K562 (cell line): ENCODE measurements around the gene GNAS-AS1. TPM values are rescaled to one million over a fixed set of nuclear protein-coding genes. Genes with fewer than 3 reads are reported as not detected.

Experiments
- ATAC-seq: fragments of 200-7000 bp; cut with Tn5 transposase; 3 replicates; pipeline ENCODE4 v1.9.1; 2020; ENCODE audit warnings: moderate library complexity
- BruUV-seq: library from RNA; stranded (reverse); fragments of 400-500 nt; replicated peaks from 2 replicates; lab custom pipeline; 2021; lab: Mats Ljungman, UMichigan
- CTCF ChIA-PET: fragments of 300-600 bp; formaldehyde crosslinking; extraction: SDS; loops from one replicate; lab custom pipeline; 2021; ENCODE audit warnings: low intra/inter-chr PET ratio; lab: Yijun Ruan, JAX
- POLR2A ChIA-PET: fragments of 300-600, 350-650 bp; sonication (Branson Sonifier 250); formaldehyde crosslinking; extraction: SDS; loops from one replicate; lab custom pipeline; 2021; ENCODE audit warnings: antibody characterized with exemption, inconsistent platforms; lab: Yijun Ruan, JAX
- DNase-seq, 4 experiments: peaks; one replicate each; pipeline versions ENCODE4 v3.0.0 to v3.0.0-alpha.2; 2011 to 2018; ENCODE audit warnings: low spot score in 3 of 4, mixed read lengths in 3 of 4; ENCODE audit errors: extremely low read depth in 1 of 4
- FAIRE-seq: peaks from 2 replicates; lab custom pipeline; 2011; peaks lifted over from hg19 to GRCh38; lab: Jason Lieb, UNC
- H2AFZ ChIP-seq: 2 replicates; pipeline ENCODE4 v1.6.0; 2011; ENCODE audit warnings: low read depth, low read length, control low read depth, inconsistent platforms
- H3K27ac ChIP-seq: fragments of 200-600 bp; 3 replicates; pipeline ENCODE4 v1.8.0; 2011; ENCODE audit warnings: low read depth, mild to moderate bottlenecking, control low read depth, inconsistent platforms, low read length, moderate library complexity, mixed read lengths; ENCODE audit errors: extremely low read depth
- H3K27me3 ChIP-seq, 2 experiments: fragments of 300-600 bp in 1 of 2; 2 replicates in 1 of 2; 3 replicates in 1 of 2; pipeline versions ENCODE4 v1.6.0 to v1.8.0; 2011; ENCODE audit warnings: inconsistent platforms in 2 of 2, low read length in 2 of 2, mild to moderate bottlenecking in 1 of 2, mixed read lengths in 1 of 2, moderate library complexity in 1 of 2; ENCODE audit not compliant: control insufficient read depth in 2 of 2, insufficient read depth in 2 of 2
- H3K36me3 ChIP-seq: fragments of 300-600 bp; 3 replicates; pipeline ENCODE4 v1.8.0; 2011; ENCODE audit warnings: mild to moderate bottlenecking, low read length, inconsistent platforms; ENCODE audit not compliant: control insufficient read depth, insufficient read depth
- H3K4me1 ChIP-seq, 2 experiments: fragments of 200-600 bp in 1 of 2; replicated peaks in 1 of 2; 2 replicates in 1 of 2; 3 replicates in 1 of 2; pipeline versions ENCODE4 v1.5.1 to v1.8.0; 2011; ENCODE audit warnings: inconsistent platforms in 2 of 2, low read length in 2 of 2, mild to moderate bottlenecking in 1 of 2, mixed read lengths in 1 of 2, moderate library complexity in 1 of 2; ENCODE audit not compliant: control insufficient read depth in 2 of 2, insufficient read depth in 2 of 2
- H3K4me2 ChIP-seq: 2 replicates; pipeline ENCODE4 v1.6.1; 2011; ENCODE audit warnings: low read length, control low read depth, inconsistent platforms, mixed read lengths; ENCODE audit not compliant: insufficient read depth
- H3K4me3 ChIP-seq: fragments of 200-600 bp; sonication (generic), shearing (Covaris generic); 2 replicates; pipeline ENCODE4 v1.5.1; 2016; ENCODE audit warnings: control low read depth, inconsistent platforms
- H3K79me2 ChIP-seq: fragments of 200-600 bp; 3 replicates; pipeline ENCODE4 v1.8.0; 2011; ENCODE audit warnings: low read length, inconsistent platforms; ENCODE audit not compliant: control insufficient read depth, insufficient read depth
- H3K9ac ChIP-seq, 2 experiments: 2 replicates each; pipeline versions ENCODE4 v1.6.0 to v1.6.1; 2011; ENCODE audit warnings: low read depth in 2 of 2, low read length in 2 of 2, control low read depth in 1 of 2, inconsistent platforms in 1 of 2, mild to moderate bottlenecking in 1 of 2, mixed read lengths in 1 of 2; ENCODE audit not compliant: insufficient read depth in 1 of 2
- H3K9me1 ChIP-seq: one replicate; pipeline ENCODE4 v1.6.0; 2011; ENCODE audit warnings: inconsistent platforms, mild to moderate bottlenecking, low read length, moderate library complexity; ENCODE audit not compliant: control insufficient read depth, insufficient read depth
- H3K9me3 ChIP-seq: replicated peaks from 2 replicates; pipeline ENCODE4 v1.5.1; 2011; ENCODE audit warnings: low read depth, low read length, inconsistent platforms; ENCODE audit not compliant: control insufficient read depth, insufficient read depth
- H4K20me1 ChIP-seq: replicated peaks from 2 replicates; pipeline ENCODE4 v1.6.1; 2011; ENCODE audit warnings: low read length, inconsistent platforms, mixed read lengths; ENCODE audit not compliant: control insufficient read depth, insufficient read depth
- CBX3 ChIP-seq, 2 experiments: IDR thresholded peaks; 1 replicate in 1 of 2; 2 replicates in 1 of 2; pipeline ENCODE4 v1.6.1; 2012; ENCODE audit warnings: inconsistent platforms in 2 of 2, low read length in 2 of 2, borderline replicate concordance in 1 of 2, control low read depth in 1 of 2
- EP300 ChIP-seq: IDR thresholded peaks from 2 replicates; pipeline ENCODE4 v1.6.1; 2012; ENCODE audit warnings: low read length, improper control_type of control experiment
- KDM4B ChIP-seq, 2 experiments: fragments of 450-650 bp in 1 of 2; sonication (generic) in 1 of 2; IDR thresholded peaks; 2 replicates each; pipeline ENCODE4 v1.6.1; 2016 to 2017; ENCODE audit warnings: borderline replicate concordance in 2 of 2, antibody characterized with exemption in 1 of 2, low read depth in 1 of 2, mild to moderate bottlenecking in 1 of 2
- ZBTB1 ChIP-seq: sonication (generic); formaldehyde crosslinking; IDR thresholded peaks from 2 replicates; pipeline ENCODE4 v1.8.1; 2023; ENCODE audit warnings: missing genetic modification reagents, low read depth, mild to moderate bottlenecking, borderline replicate concordance
- ZNF444 ChIP-seq: fragments of 250-450 bp; sonication (Bioruptor Pico); IDR thresholded peaks from 2 replicates; pipeline ENCODE4 v1.4.0; 2020; ENCODE audit warnings: mild to moderate bottlenecking, moderate library complexity
- WGBS: fragments of 100-300 bp; shearing (Covaris generic); methylation state at CpG from one replicate; pipeline ENCODE4 v1.1.6; 2016; ENCODE audit warnings: low coverage, mixed read lengths; ENCODE audit not compliant: insufficient coverage; ENCODE audit errors: missing lambda C conversion rate; 5-methylcytosine and 5-hydroxymethylcytosine counted together
- in situ Hi-C: fragments of 300-500 bp; cut with MboI; formaldehyde crosslinking; loops from 4 replicates; pipeline ENCODE4 v1.15.0; 2018; ENCODE audit warnings: inconsistent platforms, mixed read lengths
- intact Hi-C: fragments of 100-400 bp; cut with micrococcal nuclease; formaldehyde crosslinking; loops from 2 replicates; pipeline ENCODE4 v1.14.2; 2022
- polyA plus RNA-seq, 8 experiments: library from polyadenylated mRNA; depleted of rRNA in 4 of 8; stranded (reverse) in 5 of 8; unstranded in 3 of 8; fragments of >200 nt; fragmentation: Nextera tagmentation in 2 of 8; fragmentation: Illumina TruSeq in 1 of 8; extraction: Ambion mirVana in 2 of 8; extraction: Trizol in 1 of 8; gene quantifications; 2 replicates each; pipeline versions ENCODE4 v1.2.1 to v1.2.3, GENCODE V29; 2011 to 2014; ENCODE audit warnings: inconsistent platforms in 1 of 8, missing spikeins in 1 of 8
- total RNA-seq, 7 experiments: library from RNA; depleted of rRNA in 6 of 7; stranded (reverse); fragments of >200 nt in 6 of 7; fragmentation: Illumina TruSeq in 2 of 7; extraction: Trizol in 2 of 7; gene quantifications; 2 replicates each; pipeline versions ENCODE4 v1.2.1 to v1.2.3, GENCODE V29; 2011 to 2021; ENCODE audit warnings: low replicate concordance in 1 of 7
- TF ChIP-seq, protein P1 (sequence below): fragments of 250-450 bp; sonication (Bioruptor Pico); IDR thresholded peaks from 2 replicates; pipeline ENCODE4 v1.4.0; 2020; ENCODE audit warnings: borderline replicate concordance

The GNAS-AS1 gene
- total and polyA plus RNA-seq, 9 of the 15 experiments (the other 6 are each of a cell fraction or from before 2014, with no cell fraction given), result 0.04 to 2.5 (median 0.25) TPM

DNA sequence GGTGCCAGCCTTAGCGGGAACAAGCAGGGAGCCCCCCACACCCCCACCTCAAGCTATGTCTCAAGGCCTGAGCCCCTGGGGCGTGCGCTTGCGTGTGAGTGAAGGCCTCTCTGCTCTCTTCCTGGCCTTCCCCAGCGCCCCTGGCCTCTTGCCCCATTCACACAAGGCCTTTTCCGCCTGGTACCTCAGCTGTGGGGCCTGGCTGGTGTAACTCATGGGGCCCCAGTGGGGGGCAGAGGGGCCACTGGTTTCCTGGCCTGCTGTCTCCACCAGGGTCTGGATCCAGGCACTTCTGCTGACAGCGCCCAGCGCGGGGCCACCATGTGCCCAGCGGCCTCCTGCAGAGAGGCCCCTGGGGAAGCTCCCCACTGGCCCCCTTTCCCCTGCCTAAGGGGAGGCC lies 34.7 kb downstream of the GNAS-AS1 start:
- no peaks in the 10 kb centered on the region for H3K9me3 ChIP-seq
- H3K79me2 ChIP-seq, result no peaks in the 10 kb centered on the region
- in situ Hi-C loops (loop anchor here (25.0 kb wide), 1 partner anchor 579 kb away; the partner anchor contains the start of gene ANKRD60), intact Hi-C loops (no loop called here)
- H3K9ac ChIP-seq, result no peak overlapping the region
- ATAC-seq (no peak), DNase-seq (no peak), FAIRE-seq (no peak)
- H3K4me3 ChIP-seq, result no peak overlapping the region
- no peak overlapping the region for H3K27ac ChIP-seq
- no peak overlapping the region for H2AFZ ChIP-seq
- H4K20me1 ChIP-seq, result no peaks in the 10 kb centered on the region
- H3K36me3 ChIP-seq, result no peaks in the 10 kb centered on the region
- POLR2A ChIA-PET, result no interaction called here
- H3K4me2 ChIP-seq, result no peak overlapping the region
- no TSS peak for BruUV-seq
- no peaks in the 10 kb centered on the region for H3K9me1 ChIP-seq
- 16% methylated on average over 10 of the region's 10 CpGs for WGBS
- CTCF ChIA-PET, result no interaction called here
- H3K27me3 ChIP-seq, result peaks cover 10 to 86% of the 10 kb centered on the region in 2 experiments
- TF ChIP-seq KDM4B (IDR thresholded peaks at IDR 0.05; ENCODE audit: borderline replicate concordance in 2 of 2, low read depth in 1 of 2), result no peak
- H3K4me1 ChIP-seq, result no peaks in the 10 kb centered on the region

DNA sequence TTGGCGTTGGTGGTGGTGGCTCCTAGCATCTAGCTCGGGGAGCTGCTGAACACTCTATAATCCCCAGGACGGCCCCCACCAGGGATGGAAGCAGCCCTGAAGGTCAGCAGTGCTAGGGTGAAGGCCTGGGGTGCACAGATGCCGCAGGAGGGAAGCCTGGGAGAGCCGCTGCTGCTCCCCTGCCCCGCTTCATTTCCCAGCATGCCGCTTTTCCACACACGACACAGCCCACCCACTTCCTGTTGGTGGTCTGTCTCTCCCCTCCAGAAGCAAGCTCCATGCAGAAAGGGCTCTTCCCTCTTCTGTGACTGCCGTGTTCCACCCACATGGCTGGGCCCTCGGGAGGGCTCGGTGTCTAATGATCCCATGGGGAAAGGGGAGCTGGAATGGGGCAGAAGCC lies 35.3 kb downstream of the GNAS-AS1 start:
- POLR2A ChIA-PET, result interaction anchor here (0.6 to 1.5 kb wide), 4 partner anchors 10 to 167 kb away, joined by 3 to 4 read pairs (median 3); no protein-coding TSS in a partner anchor
- no peak overlapping the region for H3K4me3 ChIP-seq
- in situ Hi-C loops (loop anchor here (25.0 kb wide), 1 partner anchor 578 kb away; the partner anchor contains the start of gene ANKRD60), intact Hi-C loops (no loop called here)
- H3K9me3 ChIP-seq, result no peaks in the 10 kb centered on the region
- ATAC-seq (no peak), DNase-seq (no peak), FAIRE-seq (no peak)
- WGBS, result 4% methylated on average over 8 of the region's 11 CpGs
- no peaks in the 10 kb centered on the region for H3K79me2 ChIP-seq
- H3K4me2 ChIP-seq, result no peak overlapping the region
- CTCF ChIA-PET, result no interaction called here
- no peaks in the 10 kb centered on the region for H3K9me1 ChIP-seq
- no TSS peak for BruUV-seq
- no peaks in the 10 kb centered on the region for H3K4me1 ChIP-seq
- 0 out of 2 replicates have a peak, but pooled peaks cover 6% of the 10 kb centered on the region for H4K20me1 ChIP-seq
- H3K27me3 ChIP-seq, result peaks cover 14 to 89% of the 10 kb centered on the region in 2 experiments
- H3K9ac ChIP-seq, result no peak overlapping the region
- no peak overlapping the region for H3K27ac ChIP-seq
- H2AFZ ChIP-seq, result no peak overlapping the region
- H3K36me3 ChIP-seq, result no peaks in the 10 kb centered on the region
- TF ChIP-seq ZBTB1 (CRISPR knock-in tag) (no peak), EP300 (no peak), ZNF444 (no peak), CBX3 (IDR thresholded peaks at IDR 0.05; ENCODE audit: borderline replicate concordance in 1 of 2, low read length in 2 of 2) (no peak)
- TF ChIP-seq, protein P1, sequence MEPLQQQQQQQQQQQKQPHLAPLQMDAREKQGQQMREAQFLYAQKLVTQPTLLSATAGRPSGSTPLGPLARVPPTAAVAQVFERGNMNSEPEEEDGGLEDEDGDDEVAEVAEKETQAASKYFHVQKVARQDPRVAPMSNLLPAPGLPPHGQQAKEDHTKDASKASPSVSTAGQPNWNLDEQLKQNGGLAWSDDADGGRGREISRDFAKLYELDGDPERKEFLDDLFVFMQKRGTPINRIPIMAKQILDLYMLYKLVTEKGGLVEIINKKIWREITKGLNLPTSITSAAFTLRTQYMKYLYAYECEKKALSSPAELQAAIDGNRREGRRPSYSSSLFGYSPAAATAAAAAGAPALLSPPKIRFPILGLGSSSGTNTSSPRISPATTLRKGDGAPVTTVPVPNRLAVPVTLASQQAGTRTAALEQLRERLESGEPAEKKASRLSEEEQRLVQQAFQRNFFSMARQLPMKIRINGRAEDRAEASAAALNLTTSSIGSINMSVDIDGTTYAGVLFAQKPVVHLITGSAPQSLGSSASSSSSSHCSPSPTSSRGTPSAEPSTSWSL, result no peak
